NCI-H1092 (cell line): ENCODE data around the gene RFX3.

Experiments
- DNase-seq: peaks from one replicate; lab custom pipeline; 2025; lab: John Stamatoyannopoulos, UW

The RFX3 gene

GRCh38 chr9:3475300-3476020 lies 50.3 kb downstream of the RFX3 start:
- DNase-seq = no peak

DNA sequence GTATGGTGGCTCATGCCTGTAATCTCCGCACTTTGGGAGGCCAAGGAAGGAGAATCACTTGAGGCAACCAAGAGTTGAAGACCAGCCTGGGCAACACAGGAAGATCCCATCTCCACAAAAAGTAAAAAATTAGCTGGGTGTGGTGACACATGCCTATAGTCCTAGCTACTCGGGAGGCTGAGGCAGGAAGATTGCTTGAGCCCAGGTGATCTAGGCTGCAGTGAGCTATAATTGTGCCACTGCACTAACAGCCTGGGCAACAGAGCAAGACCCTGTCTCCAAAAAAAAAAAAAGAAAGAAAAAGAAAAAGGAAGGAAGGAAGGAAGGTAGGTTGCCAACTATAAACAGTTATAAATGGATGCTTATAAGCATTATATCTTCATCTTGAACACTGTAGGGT lies 51.0 kb downstream of the RFX3 start:
- DNase-seq = no peak

GRCh38 chr9:3473405-3473804 lies 52.4 kb downstream of the RFX3 start:
- DNase-seq = no peak

DNA sequence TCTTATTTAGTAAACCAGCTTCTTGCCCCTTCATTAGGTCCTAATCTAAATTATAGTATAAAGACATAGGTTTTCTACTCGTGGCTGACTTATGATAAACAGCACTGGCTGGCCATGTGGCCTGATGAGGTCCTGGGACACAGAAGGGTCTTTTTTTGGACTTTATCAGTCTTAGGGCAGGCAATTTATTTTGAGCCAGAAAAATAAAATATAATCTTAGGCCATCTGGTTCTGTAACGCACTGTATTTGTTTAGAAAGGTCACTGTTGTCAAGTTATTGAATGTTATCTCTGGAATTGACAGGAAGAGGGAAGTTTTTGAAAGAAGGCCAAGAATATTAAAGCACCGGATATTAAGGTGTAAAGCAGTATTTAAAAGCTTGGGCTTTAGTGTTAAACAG lies 53.9 kb downstream of the RFX3 start:
- no peak for DNase-seq

- DNase-seq = no peak
These were observed 57.2 kb downstream of the RFX3 start for GRCh38 chr9:3468421-3469205.

GRCh38 chr9:3467593-3468219 lies 58.1 kb downstream of the RFX3 start:
- DNase-seq = peak; percentile 48

DNA sequence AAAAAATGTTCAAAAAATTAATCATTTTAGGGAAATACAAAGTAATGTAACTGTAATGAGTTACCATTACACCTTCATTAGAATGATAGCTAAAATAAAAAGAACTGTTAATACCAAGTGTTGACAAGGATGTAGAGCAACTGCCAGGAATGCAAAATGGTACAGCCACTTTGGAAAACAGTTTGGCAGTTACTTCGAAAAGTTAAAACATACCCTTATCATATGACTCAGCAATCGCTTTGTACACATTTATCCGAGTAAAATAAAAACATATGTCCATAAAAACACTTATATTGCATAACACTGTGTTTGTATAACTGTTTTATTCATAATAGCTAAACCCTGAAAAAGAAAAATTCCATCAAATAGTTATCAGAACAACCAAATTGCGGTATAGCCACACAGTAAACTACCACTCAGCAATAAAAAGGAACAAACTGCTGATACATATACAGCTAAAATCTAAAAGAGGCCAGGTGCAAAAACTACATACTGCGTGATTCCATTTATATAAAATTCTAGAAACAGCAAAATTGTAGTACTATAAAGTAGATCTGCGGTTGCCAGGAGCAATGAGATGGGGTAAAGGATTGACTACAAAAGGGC lies 61.7 kb downstream of the RFX3 start:
- DNase-seq = no peak

DNA sequence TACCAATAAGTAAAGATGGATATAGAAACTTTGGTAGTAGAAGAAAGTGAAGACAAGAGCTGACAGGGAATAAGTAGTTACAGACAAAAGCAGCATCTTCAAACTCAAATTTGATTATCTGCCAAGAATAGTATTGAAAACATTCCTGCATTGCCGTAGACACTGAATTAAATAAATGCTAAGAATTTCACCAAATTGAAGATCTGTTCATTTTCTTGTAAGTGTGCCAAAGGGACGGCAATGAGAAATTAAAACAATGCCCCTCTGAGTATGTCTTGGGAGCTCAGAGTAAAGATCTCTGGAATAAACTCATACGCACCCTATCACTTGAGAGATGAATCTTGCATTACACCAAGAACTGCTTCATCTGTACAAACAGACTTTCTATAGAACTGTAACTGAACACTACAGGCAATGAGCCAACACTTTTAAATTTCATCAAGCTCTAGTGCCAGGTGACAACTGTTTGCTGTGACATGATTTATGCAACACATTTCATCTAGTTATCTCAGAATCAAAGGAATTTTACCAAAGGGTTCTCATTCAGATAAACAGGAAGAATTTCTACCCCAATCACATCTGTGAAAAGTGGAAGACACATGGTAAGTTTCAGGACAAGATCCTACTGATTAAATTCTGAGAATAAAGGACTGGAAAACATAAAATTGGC lies 66.9 kb downstream of the RFX3 start:
- DNase-seq = peak; percentile 36

DNA sequence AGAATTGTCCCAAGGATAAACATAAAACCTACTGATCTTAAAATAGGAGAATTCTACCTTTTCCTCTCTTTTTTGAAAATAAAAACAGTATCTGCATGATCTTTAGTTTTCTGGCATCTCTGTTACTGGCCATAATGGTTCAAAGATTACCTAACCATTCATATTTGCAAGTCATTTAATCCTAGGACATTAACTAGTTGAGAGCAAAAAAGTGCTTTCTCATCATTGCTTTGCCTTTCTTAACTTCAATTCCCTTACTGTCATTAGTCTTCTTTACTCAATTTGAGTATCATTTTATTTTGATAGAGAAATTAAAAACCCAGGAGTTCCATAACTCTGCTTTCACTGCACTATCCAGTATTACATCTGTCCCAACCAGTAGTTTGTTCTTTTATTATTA lies 68.6 kb downstream of the RFX3 start:
- DNase-seq = no peak

- DNase-seq = no peak
These were observed 70.1 kb downstream of the RFX3 start for GRCh38 chr9:3455717-3456116.

- DNase-seq = no peak
These were observed 70.7 kb downstream of the RFX3 start for GRCh38 chr9:3455094-3455493.

DNA sequence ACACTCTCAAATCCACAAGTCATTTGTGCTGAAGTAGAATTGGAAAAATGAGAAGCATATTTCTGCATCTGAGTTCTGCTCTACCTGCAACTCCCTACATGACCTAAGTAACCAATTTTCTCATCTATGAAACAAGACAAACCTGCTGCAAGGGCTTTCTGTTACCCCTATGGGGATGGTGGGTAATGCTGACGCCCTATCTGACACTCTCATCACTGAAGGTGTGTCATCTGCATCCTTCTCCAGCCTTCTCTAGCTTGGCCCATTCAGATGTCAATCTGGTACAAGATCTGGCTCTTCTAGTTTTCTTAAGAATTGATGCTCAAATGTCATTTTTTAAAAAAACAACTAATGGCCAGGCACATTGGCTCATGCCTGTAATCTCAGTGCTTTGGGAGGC lies 73.8 kb downstream of the RFX3 start:
- no peak for DNase-seq

DNA sequence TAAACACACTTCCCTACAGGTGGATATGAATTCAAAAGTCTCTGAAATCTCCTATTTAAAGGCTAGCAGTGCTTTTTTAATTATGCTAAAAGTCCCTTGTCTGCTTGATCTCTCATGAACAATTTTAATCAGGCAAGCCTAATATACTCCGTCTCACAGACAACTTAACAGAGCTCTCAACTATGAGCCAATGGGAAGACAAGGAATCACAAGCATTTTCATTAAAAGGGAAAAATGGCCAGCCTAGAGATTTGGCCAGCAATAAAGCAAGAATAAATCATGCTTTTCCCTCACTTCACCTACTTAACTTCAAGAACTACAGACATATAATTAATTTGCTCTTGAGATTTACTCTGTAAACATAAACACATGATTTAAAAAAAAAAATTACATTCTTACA lies 78.0 kb downstream of the RFX3 start:
- no peak for DNase-seq

DNA sequence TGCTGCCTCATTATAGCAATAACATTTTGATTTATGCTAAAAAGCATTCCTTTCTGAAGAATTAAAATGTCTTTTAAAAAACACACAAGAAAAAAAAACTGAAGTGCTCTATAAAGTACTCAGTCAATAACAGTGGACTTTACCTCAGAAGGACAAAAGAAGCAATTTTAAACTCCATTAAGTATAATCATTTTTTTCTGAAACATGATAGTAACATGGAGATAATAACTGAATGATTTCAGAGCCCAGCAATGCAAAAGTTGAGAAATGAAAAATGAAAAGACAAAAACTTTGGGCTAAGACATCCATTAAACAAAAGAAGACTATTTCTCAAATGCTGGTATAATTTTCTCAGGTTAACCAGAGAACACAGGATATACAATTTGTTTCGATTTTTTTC lies 78.7 kb downstream of the RFX3 start:
- DNase-seq = no peak

- no peak for DNase-seq
These were observed 79.5 kb downstream of the RFX3 start for GRCh38 chr9:3446313-3446712.

- DNase-seq = no peak
These were observed 81.8 kb downstream of the RFX3 start for GRCh38 chr9:3444016-3444415.

DNA sequence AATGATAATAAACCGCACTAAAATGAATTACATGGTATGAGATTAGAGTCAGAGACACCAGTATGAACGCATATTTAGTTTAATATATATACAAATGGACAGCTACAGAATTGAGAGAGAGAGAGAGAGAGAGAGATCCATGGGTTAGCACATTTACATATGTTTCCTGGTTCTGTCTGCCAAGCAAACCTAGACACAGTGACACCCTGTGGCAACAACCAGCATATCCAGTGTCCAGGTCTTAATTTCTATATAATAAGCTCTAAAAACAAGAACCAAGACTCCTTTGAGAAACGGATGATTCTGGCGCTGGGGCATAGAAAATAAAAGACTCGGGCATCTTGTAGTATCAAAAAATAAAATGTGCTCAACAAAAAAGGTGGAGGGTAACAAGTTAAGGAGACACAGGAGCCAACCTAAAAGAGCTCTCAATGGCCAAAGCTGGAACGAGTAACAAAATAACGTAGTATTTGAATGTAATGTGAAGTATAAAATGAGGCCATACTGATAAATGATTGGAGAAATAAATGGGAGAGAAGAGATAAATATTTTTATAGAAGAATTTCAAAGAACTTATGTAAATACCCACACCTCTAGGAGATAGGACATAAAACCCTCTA lies 84.5 kb downstream of the RFX3 start:
- DNase-seq = peak; percentile 5

DNA sequence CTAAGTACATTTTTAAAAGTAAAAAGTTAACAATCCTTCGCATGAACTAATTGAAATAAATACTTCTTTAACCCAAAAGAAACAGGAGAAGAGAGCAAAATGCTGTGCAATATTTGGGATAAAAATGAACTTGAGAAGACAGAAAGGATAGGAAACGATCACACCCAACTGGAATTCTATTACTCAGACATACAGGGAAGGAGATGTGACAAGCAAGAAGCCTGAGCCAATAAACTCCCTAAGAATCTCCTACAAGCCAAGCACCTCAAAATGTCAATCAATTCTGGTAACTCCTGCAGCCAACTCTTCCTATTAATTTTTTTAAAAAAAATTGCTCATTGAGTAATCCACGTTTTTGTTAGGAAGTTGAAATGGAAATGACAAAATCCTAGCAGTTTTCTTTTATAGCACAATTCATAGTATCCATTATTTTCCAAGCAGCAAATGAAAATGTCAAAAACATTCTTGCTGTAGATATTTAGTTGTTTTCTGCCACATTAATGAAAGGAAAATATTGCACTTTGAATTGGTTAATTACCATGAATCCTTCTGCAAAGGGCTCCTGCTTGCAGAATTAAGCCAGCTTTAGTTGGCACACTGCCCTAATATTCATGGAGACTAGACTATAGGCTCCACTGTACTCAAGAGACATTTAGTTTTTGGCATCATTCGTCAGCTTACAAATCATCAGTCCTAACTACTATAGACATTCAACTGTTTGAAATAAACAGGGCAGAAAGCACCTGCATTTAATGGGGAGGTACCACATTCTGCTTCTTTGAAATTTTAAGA lies 89.0 kb downstream of the RFX3 start:
- DNase-seq = peak; percentile 77

- DNase-seq = no peak
These were observed 90.1 kb downstream of the RFX3 start for GRCh38 chr9:3435732-3436131.

GRCh38 chr9:3434594-3434993 lies 91.2 kb downstream of the RFX3 start:
- no peak for DNase-seq

DNA sequence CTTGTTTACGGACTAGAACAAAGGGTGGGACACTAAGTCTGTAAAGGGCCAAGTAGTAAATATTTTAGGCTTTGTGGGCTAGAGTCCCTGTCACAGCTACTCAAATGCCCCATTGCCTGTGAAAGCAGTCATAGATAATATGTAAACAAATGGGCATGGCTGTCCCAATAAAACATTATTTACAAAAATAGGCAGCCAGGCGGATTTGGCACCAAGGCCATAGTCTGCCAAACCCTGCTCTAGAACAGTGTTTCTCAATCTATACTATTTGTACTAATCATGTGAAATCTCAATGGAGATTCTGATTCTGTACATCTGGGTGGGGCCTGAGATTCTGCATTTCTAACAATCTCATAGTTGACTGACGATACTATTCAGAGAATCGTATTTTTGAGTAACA lies 92.0 kb downstream of the RFX3 start:
- no peak for DNase-seq
